ENCODE results near the gene GSG1L2.

GSG1L2 gene

DNA sequence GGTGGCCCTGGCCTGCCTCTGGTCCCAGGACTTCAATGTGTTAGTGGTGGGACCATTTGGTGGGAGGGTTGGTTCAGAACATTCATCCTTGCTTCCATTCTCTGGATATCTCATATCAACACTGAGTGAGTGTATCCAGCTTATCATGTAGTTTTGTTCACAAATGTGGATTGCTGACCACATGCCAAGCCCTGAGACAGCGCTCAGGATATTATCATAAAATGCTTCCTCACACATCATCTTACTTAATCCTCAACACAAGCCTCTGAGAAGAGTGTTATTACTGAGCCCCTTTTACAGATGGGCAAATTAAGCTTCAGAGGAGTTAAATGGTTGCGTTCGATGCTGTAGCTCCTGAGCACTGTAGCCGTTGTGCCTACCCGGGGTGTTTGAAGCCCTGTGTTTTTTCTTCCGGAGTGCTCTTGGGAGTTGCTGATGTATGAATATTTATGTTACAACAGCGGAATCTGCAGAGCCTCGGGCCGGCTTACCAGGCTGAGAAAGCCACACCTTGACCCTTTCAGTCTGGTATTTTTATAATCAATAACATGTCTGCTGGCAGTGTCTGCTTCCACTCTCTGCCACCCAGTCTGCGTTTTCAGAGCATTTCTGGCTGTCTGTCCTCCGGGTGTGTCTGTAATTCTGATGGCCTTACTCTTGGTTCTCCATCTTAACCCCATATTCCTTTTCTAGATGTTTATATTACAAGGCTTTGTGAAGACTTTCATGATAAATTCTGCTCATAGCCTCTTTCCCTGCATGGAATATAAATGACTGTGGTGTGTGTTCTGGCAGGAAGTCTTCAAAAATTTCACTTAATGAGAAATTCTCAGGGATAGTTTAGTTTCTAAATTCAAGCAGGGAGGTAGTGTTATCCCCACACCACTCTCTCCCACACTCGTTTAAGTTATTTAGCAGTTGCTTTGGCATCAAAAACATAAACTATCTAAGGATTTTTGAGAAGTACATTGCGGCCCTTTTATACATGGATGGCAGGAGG is 6.7 kb upstream of the GSG1L2 start:
- intact Hi-C loops (cut with DNase I), result no loop called here
- DNase-seq, result no peak

DNA sequence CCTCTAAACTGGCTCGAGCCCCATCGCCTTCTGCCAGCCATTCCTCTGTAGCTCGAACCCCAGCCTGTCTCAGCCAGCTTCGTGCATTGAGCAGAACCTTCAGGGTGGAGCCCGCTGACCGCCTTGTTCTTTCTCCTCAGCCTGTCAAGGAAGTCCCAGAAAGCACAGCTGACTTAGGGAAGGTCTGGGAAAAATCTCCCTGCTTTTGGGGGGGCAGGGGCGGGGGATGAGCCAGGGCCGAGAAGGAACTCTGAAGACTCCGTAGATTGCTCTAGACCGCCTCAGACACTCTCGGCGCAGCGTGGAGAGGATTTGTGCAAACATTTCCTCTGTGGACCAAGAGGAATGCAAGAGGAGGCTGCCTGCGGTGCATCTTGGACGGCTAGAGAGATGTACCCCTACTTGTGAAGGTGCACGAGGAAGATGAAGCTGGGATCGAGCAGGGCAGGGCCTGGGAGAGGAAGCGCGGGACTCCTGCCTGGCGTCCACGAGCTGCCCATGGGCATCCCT is 3.8 kb upstream of the GSG1L2 start, which contains the start of gene GLP2R:
Gene GLP2R (plus strand): TSS at position 284 of the 510 bp plus-strand sequence. CDS start 140 bp downstream, at position 424.
- intact Hi-C loops (cut with DNase I), result no loop called here
- DNase-seq, result no peak

DNA sequence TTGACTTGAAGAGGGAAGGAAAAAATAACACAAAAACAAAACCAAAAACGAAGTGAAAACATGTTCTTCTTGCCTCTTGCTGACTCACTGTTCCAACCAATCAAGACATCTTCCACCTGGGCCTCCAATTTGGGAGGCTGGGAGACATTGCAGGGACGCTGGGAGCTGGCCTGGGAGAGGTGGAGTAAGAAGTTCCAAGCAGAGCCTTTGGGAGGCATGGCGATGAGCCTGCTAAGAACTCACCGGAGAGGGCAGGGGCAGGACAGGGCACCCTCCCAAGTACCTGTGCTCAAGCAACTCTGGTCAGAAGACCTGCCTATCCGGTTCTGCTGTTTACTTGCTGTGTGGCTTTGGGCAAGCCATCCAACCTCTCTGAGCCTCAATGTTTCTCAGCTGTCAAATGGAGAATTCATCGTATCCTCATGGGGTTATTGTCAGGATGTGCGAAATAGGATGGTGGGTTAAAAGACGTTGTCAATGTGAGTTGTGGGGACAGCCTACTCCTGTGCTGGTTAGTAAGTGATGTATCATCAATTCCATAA is 3.0 kb upstream of the GSG1L2 start:
- intact Hi-C loops (cut with DNase I), result no loop called here

DNA sequence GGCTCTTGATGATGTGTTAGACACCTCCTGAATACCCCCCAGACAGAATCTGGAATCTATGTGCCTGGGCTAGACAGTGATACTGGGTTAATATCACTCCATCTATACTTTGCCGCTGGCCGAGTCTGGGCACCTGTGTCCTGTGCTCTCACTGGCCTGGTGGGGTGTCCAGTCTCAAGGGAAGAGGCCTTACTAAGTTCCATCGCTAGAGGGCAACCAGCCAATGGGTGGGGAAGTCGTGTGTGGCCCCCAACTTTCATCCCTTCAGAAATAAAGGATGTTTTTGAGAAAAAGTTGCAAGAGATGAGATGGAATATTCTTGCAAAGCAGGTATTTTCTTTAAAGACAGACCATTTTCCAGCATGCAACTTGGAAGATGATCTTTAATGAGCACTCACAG is 2.2 kb upstream of the GSG1L2 start:
- intact Hi-C loops (cut with DNase I), result no loop called here
- DNase-seq, result no peak

More for the DNA sequence above, 3.0 kb upstream of the GSG1L2 start:
- DNase-seq, result no peak

DNA sequence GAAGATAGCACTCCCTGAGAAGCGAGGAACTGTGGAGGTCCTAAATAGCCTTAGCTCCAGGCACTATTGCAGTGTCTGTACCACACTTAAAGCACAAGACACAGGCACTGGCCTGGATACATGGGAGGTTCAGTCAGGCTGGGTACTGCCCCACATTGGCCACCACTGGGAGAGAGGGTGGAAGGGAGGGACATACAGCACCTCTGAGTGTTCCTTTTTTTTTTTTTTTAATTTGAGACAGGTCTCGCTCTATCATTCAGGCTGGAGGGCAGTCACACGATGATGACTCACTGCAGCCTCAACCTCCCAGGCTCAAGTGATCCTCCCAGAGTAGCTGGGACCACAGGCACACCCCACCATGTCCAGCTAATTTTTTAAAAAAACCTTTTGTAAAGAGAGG is 1.4 kb downstream of the GSG1L2 start:
- intact Hi-C loops (cut with DNase I), result no loop called here

DNA sequence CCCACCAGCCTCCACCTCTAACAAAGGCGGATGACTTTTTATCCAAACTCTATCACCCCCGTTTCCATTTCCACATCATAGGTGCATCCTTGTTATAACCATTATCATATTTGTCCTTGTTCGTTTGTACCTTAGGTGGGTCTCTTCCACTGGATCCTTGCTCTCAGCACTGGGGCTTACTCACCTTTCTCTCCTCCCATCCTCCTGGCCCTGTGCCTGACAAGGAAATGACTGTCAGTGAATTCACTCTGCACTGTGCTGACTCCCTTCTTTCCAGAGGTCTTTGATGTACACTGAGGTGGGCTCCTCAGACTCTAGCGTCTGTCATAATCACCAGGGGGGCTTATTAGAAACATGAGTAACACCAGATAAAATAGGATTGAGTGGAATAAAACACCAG is 3.1 kb downstream of the GSG1L2 start:
- no peak for DNase-seq
- intact Hi-C loops (cut with DNase I), result no loop called here

More for the DNA sequence above, 1.4 kb downstream of the GSG1L2 start:
- no peak for DNase-seq

DNA sequence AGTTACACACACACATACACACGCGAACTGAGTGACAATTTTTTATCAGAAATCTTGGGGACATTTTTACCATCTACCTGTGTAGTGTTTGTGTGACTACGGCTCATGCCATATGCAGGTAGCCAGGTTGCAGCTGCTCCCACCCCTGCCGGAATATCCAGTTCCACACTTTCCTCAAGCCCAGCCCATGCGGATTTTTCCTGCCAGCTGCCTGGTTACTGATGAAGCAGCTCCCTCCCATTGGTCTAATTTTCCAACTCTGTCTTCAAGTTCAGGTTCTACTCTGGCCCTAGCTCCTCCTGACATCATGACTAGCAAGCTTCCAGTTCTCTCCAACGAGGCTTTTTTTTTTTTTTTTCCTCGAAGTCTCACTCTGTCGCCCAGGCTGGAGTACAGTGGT is 4.8 kb downstream of the GSG1L2 start:
- DNase-seq, result peak in 28 of 42 donors; percentile 15 to 66 (median 36)
- intact Hi-C loops (cut with DNase I), result no loop called here

DNA sequence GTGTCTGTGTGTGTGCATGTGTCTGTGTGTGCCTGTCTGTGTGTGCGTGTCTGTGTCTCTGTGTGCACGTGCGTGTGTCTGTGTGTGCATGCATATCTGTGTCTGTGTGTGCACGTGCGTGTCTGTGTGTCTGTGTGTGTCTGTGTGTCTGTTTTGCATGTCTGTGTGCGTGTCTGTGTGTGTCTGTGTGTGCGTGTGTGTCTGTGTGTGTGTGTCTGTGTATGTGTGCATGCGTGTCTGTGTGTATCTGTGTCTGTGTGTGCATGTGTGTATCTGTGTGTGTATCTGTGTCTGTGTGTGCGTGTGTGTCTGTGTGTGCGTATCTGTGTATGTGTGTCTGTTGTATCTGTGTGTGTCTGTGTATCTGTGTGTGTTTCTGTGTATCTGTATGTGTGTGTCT is 5.4 kb downstream of the GSG1L2 start:
- DNase-seq, result no peak
- intact Hi-C loops (cut with DNase I), result no loop called here

DNA sequence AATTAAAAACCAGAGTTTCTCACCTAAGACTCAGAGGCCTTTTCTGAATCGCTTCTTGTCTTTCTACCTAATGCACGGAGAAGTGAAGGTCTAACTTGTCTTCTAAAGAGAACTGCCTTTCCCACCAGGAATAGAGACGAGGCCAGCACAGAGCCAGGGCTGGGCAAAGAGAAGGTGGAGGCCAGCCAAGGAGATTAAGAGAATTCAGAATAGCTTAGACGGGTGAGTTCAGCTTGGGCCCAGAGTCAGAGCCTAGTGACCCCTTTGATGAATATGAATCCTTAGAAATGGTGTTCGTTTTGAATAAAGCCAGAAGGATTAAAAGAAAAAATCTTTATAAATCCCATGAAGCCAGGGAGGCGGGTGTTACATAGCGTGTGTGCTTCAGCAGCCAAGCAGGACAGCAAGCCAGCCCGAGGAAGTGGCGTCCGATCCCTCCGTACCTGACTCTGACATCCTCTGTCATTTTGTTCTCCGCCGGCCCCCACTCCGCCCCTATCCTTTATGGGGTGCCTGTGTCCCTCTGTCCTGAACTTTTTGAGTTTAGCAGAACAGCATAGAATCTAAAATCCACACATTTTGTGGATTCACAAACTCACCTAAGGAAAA is 7.4 kb downstream of the GSG1L2 start:
- intact Hi-C loops (cut with DNase I), result no loop called here
- DNase-seq, result no peak

DNA sequence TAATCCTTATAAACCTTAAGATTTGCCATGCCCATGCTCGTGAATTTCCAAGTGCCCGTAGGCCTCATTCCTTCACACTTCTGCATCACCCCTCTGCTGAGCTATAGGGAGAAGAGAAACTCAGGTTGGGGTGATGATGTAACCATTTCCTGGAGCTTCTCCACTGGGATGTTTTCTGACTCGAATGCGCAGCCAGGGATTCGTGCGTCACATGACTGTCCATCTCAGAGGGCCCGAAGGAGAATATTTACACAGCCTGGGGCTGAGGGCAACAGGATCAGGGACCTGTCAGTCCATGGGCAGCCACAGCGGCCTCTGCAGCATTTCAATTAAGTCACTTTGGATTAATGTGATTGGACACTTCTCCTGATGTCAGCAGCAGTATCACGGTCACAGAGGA is 8.7 kb downstream of the GSG1L2 start:
- no peak for DNase-seq
- intact Hi-C loops (cut with DNase I), result no loop called here

DNA sequence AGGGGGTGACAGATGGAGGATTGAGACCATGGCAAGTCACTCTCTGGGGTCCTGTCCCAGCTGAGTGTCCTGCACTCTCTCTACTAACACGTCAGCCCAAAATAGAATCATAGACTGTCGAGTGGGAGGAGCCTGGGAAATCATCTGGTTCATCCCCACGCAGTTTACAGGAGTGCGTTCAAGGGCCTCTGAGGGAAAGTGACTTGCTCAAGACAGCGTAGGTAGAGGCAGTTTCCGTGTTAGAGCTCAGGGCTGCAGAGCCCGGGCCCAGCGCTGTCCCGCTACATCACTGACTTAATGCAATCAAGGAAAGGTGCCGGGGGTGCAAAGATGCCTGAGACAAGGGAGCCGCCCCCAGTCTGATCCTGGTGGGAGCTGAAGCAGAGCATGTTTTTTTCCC is 10.3 kb downstream of the GSG1L2 start:
- peak in 36 of 42 donors; percentile 4 to 65 (median 29) for DNase-seq
- intact Hi-C loops (cut with DNase I), result no loop called here

DNA sequence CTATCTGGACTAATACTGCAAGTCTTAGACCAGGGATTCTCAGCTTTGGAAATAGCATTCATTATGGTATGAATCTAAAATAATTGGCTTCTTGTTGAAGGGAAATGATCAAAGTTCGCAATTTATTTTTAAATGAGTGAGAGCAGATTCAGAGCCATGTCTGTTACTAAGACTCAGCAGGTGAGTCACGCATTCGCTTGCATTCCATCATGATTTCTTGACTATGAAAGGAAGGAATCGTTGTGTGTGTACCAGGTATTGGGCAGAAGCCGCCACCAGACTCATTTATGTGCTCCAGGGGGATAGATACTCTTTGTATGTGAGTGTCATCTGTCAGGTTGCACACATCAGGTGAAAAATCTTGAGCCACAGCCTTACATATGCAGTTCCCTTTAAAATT is 10.8 kb downstream of the GSG1L2 start:
- DNase-seq, result peak in 22 of 42 donors; percentile 5 to 57 (median 32)
- intact Hi-C loops (cut with DNase I), result no loop called here

DNA sequence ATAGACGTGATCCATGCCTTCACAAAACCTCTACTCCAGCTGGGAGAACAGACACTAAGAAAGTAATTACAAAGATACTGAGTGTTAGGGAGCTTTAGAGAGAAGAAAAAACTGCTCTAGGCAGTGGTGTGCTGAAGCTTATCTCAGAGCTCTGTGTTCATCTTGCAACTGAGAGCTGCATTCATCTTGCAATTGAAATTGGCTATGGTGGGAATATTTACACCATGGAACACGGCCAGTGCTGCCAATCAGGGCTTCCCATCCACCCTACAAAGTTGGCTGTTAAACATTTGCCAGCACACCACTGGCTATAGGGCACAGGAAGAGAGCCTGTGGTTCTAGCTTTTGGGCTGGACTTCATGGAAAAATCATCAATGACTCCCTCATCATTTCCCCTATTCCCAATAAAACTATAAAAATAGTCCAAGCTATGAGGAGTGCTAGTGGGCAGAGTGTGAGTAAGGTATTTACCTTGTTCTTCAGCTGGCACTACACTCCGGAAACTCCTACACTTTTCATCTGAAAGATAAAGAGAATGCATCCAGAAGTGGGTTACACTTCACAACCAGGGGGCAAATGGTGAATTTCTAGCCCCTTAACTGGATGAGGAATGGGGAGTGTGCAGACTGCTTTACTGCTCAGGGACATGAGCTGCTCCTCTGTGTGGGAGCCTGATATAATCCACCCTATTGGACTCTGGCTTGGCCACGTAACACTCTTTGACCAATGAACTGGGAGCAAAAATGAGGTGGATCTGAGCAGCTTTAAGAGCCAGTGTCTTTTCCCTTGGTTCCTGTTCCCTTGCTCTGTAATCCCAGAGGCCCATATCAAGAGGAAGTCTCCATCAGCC is 11.6 kb downstream of the GSG1L2 start:
- intact Hi-C loops (cut with DNase I), result no loop called here
- DNase-seq, result no peak

DNA sequence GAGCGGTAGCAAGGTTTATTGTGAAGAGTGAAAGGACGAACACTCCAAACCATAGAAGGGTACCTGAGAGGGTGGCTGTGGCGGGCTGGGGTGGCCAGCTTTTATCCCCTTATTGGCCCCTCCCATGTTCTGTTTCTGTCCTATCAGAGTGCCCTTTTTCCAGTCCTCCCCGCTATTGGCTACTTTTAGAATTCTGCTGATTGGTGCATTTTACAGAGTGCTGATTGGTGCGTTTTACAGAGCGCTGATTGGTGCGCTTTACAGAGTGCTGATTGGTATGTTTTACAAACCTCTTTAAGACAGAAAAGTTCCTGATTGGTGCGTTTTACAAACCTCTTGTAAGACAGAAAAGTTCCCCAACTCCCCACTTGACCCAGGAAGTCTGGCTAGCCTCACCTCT is 12.5 kb downstream of the GSG1L2 start:
- no peak for DNase-seq
- intact Hi-C loops (cut with DNase I), result no loop called here

DNA sequence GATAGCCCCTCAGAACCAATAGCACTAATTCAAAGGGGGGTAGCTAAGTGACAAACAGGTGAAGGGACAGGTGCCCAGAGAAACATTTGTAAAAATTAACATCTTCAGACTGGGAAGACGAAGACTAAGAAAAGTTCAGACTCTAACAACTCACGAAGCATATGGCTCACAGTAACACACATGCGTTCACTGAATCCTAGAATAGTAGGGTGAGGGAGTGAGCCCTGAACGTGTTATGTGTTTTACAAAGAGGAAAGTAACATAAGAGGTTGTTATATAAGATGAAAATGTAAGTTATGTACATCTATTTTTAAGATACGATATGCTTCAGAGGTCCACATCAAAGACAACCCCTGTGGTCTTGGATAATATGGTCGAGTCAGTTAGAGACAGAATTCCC is 15.2 kb downstream of the GSG1L2 start:
- DNase-seq, result no peak
- intact Hi-C loops (cut with DNase I), result no loop called here

DNA sequence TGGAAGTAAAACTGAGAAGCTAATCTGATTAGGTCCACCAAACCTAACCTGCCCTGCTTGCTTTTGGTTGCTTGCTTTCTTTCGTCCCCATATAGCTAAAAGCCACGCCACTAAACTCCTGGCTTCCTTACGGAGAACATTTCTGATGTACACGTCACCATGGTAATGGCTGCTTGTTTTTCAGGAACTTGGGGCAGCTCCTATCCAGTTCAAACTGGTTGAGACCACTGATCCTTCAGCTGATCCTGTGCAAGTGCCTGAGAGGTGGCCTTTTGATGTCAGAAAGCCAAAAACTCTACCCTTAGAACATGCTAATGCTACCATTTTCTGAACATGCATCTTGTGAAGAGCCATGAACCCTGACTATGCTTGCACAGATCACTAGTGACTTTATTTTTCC is 16.1 kb downstream of the GSG1L2 start:
- intact Hi-C loops (cut with DNase I), result no loop called here
- no peak for DNase-seq

DNA sequence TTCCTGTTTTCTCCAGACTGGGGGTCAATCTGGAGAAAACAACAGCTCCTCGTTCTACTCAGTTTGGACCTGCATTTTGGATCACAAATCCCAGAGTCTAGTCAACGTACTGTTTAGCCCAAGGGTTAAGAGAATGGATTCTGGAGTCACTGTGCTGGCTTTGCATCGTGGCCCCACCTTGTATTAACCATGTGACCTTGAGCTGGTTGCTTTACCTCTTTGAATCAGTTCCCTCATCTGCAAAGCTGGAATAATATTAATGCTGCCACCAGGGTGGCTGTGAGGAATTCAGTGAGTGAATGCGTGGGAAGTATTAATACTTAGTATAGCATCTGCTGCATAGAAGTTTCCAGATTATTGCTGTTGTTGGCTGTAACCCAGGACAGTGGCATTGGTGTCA is 19.2 kb downstream of the GSG1L2 start:
- DNase-seq, result peak in 15 of 42 donors; percentile 11 to 54 (median 30)
- intact Hi-C loops (cut with DNase I), result no loop called here

DNA sequence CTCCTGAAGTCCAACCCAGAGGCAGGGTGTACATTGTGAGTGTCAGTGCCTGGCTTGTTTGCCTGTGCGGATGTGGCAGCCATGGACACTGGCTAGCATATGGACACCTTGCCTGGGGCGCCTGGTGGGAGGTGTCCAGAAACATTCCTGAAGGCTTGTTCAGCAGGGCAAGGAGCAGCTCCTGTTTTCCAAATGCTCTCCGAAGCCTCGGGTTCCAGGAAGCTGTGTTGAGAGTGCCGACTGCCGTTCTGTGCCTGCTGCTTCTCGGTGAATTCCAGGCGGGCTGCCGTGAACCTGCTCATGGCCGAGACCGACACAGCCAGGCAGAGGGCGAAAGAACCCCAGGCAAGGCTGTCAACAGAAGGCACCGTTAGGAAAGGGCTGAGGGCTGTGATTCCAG is 19.6 kb downstream of the GSG1L2 start:
- DNase-seq, result peak in 2 of 42 donors; percentile 20
- intact Hi-C loops (cut with DNase I), result no loop called here

DNA sequence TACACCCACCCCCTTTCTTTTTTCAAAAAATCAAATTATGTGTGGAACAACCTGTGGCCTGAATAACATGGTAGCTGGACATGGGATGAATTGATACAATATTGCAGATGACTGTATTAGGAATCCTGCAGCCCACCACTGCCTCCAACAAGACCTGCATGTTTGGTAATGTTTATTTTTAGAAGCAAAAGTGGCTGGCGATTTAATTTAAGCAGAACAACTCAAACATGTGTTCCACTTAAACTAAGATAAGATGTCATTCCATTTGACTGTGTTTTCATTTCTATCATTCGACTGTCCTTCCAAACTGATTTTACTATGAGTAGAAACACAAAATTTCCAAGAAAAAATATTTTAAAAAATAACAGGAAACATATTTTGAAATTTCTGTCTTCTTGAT is 20.4 kb downstream of the GSG1L2 start:
- intact Hi-C loops (cut with DNase I), result no loop called here
- DNase-seq, result no peak
